ENCODE data around the gene IL16.

DNA sequence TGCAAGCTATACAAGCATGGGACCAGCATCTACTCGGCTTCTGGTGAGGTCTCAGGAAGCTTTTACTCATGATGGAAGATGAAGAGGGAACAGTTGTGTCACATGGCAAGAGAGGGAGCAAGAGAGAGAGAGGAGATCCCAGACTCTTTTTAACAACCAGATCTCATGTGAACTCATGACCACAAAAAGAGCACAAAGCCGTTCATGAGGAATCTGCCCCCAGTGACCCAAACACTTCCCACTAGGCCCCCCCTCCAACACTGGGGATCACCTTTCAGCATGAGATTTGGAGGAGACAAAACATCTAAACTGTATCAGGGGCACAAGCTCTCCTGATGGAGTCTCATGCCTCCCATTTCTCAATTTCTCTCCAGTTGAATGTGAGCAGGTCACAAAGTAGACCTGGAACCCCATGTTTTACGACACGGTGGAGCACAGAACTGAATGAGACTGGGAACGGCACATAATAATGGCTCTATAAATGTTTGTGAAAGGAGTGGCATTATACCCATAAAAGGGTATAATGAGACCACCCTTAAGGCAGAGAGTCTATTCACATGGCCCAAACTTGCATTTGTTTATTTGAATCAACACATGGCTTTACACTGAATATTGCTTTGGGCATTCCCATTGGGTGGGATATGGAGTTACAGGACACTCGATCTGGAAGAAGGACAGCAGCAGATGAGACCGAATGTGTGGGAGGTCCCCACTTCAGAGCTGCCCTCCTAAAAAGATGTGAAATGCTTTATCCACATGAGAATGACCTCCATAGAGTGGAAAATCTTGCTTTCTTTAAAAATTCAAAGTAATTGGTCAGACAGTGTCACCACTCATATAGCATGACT lies 38.8 kb downstream of the IL16 start:
- no peak for TF ChIP-seq POLR2A (IDR thresholded peaks at IDR 0.05)
- TF ChIP-seq, protein P1, sequence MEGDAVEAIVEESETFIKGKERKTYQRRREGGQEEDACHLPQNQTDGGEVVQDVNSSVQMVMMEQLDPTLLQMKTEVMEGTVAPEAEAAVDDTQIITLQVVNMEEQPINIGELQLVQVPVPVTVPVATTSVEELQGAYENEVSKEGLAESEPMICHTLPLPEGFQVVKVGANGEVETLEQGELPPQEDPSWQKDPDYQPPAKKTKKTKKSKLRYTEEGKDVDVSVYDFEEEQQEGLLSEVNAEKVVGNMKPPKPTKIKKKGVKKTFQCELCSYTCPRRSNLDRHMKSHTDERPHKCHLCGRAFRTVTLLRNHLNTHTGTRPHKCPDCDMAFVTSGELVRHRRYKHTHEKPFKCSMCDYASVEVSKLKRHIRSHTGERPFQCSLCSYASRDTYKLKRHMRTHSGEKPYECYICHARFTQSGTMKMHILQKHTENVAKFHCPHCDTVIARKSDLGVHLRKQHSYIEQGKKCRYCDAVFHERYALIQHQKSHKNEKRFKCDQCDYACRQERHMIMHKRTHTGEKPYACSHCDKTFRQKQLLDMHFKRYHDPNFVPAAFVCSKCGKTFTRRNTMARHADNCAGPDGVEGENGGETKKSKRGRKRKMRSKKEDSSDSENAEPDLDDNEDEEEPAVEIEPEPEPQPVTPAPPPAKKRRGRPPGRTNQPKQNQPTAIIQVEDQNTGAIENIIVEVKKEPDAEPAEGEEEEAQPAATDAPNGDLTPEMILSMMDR (IDR thresholded peaks at IDR 0.05) = no peak
- no peak for TF ChIP-seq EP300 (IDR thresholded peaks at IDR 0.05)
